Type B pancreatic cell (in vitro differentiated cells): ENCODE results near the gene TRUB1. TPM values are rescaled to one million over a fixed set of nuclear protein-coding genes. Genes with fewer than 3 reads are reported as not detected.

Experiments used
- DNase-seq: peaks from one replicate; pipeline ENCODE4 v3.0.0; 2021; ENCODE audit warnings: mixed read lengths; ENCODE audit not compliant: unreplicated experiment; ENCODE audit errors: extremely low spot score
- H3K27ac Mint-ChIP-seq: 2 replicates; pipeline ENCODE4 v1.8.0; 2021; ENCODE audit warnings: mild to moderate bottlenecking, mixed read lengths
- H3K27me3 Mint-ChIP-seq: 2 replicates; pipeline ENCODE4 v1.8.0; 2021; ENCODE audit warnings: mixed read lengths
- H3K36me3 Mint-ChIP-seq: 2 replicates; pipeline ENCODE4 v1.8.0; 2021; ENCODE audit warnings: mixed read lengths
- H3K4me1 Mint-ChIP-seq: one replicate; pipeline ENCODE4 v1.8.0; 2021; ENCODE audit warnings: mixed read lengths; ENCODE audit not compliant: unreplicated experiment
- H3K4me3 Mint-ChIP-seq: 2 replicates; pipeline ENCODE4 v1.8.0; 2021; ENCODE audit warnings: mild to moderate bottlenecking, mixed read lengths
- H3K9me3 Mint-ChIP-seq: 2 replicates; pipeline ENCODE4 v1.8.0; 2021; ENCODE audit warnings: mixed read lengths
- CTCF ChIP-seq: fragments of 200-600 bp; sonication (generic); conservative IDR thresholded peaks from 2 replicates; pipeline ENCODE4 v1.5.0; 2021; ENCODE audit warnings: antibody characterized with exemption, mild to moderate bottlenecking
- total RNA-seq: library from RNA; stranded (reverse); gene quantifications from 2 replicates; pipeline ENCODE4 v1.2.1, GENCODE V29; 2021; ENCODE audit warnings: low replicate concordance

TRUB1 gene
- total RNA-seq, 1 donor from 2014 or later, result 19.3 TPM

DNA sequence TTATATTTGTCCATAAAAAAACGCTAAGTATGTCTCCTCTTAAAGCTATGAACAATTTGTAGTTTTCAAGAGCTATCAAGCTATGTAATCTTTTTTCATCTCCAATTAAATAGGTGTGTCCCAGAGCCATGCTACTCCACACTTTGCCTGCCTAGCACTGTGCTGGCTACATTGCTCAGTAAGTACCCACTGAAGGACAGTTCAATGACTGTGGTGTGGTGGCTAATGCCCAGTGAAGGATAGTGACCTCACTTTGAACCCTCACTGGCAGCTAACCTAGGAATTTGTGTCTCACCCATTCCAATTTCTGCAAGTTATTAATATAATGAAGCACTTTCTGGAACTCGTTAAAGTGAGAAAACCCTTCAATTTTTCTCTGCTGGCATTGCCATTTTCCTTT is 14.4 kb upstream of the TRUB1 start:
- H3K4me1 Mint-ChIP-seq, result peaks cover 17% of the 10 kb centered on the region
- no peaks in the 10 kb centered on the region for H3K36me3 Mint-ChIP-seq
- no peak overlapping the region for H3K4me3 Mint-ChIP-seq
- no peaks in the 10 kb centered on the region for H3K27me3 Mint-ChIP-seq
- TF ChIP-seq CTCF, result no peak
- no peak for DNase-seq
- H3K9me3 Mint-ChIP-seq, result no peaks in the 10 kb centered on the region
- H3K27ac Mint-ChIP-seq, result no peak overlapping the region

GRCh38 chr10:114925587-114926586 is 12.1 kb upstream of the TRUB1 start:
- DNase-seq, result no peak
- Mint-ChIP-seq H3K27ac (no peak overlapping the region), H3K9me3 (no peaks in the 10 kb centered on the region), H3K4me3 (no peak overlapping the region), H3K27me3 (no peaks in the 10 kb centered on the region), H3K4me1 (peaks cover 17% of the 10 kb centered on the region), H3K36me3 (no peaks in the 10 kb centered on the region)
- TF ChIP-seq CTCF, result no peak

DNA sequence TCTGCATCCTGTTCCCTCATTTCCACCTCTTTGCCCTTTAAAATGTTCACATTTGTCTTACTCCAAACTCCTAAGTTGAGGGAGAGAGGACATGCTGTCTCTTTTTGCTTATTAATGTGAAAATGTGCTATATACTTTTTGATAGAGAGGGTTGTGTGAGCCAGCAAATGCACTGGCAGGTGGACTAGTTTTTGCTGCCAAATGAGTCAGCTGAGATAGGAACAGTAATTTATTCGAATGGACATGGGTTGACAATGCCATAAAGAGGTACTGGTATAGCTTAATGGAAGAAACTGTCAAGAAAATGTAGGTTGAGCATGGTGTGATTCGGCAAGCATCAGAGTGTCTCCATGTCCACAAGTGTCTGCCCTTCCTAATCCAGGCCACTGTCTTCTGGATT is 9.2 kb upstream of the TRUB1 start:
- Mint-ChIP-seq H3K27ac (no peak overlapping the region), H3K36me3 (no peaks in the 10 kb centered on the region), H3K27me3 (no peaks in the 10 kb centered on the region), H3K4me1 (peaks cover 17% of the 10 kb centered on the region), H3K4me3 (no peak overlapping the region), H3K9me3 (no peaks in the 10 kb centered on the region)
- TF ChIP-seq CTCF, result no peak
- no peak for DNase-seq

GRCh38 chr10:114930320-114930719 is 7.7 kb upstream of the TRUB1 start:
- Mint-ChIP-seq H3K4me1 (peaks cover 16% of the 10 kb centered on the region), H3K36me3 (no peaks in the 10 kb centered on the region), H3K4me3 (no peak overlapping the region), H3K9me3 (no peaks in the 10 kb centered on the region), H3K27ac (no peak overlapping the region), H3K27me3 (no peaks in the 10 kb centered on the region)
- no peak for TF ChIP-seq CTCF
- DNase-seq, result no peak

DNA sequence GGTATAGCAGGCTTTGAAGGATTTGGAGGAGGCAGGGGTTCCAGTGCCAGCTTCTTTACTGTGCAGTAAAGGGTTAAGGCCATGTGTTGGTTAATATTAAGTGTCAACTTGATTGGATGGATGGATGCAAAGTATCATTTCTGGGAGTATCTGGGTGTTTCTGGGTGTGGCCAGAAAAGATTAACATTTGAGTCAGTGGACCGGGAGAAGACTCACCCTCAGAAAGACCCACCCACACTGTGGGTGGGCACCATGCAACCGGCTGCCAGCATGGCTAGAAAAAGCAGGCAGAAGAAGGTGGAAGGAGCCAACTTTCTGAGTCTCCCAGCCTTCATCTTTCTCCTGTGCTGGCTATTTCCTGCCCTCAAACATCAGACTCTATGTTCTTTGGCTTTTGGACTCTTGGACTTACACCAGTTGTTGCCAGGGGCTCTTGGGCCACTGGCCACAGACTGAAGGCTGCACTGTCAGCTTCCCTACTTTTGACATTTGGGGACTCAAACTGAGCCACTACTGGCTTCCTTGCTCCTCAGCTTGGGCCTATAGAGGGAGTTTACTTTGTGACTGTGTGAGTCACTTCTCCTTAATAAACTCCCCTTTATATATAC is 6.8 kb upstream of the TRUB1 start:
- TF ChIP-seq CTCF, result no peak
- no peaks in the 10 kb centered on the region for H3K36me3 Mint-ChIP-seq
- no peak overlapping the region for H3K27ac Mint-ChIP-seq
- H3K27me3 Mint-ChIP-seq, result no peaks in the 10 kb centered on the region
- no peak for DNase-seq
- H3K4me1 Mint-ChIP-seq, result peaks cover 7% of the 10 kb centered on the region
- H3K9me3 Mint-ChIP-seq, result no peaks in the 10 kb centered on the region
- H3K4me3 Mint-ChIP-seq, result no peak overlapping the region
